ENCODE measurements around the gene PIGO. TPM values are rescaled to one million over a fixed set of nuclear protein-coding genes. Genes with fewer than 3 reads are reported as not detected.

PIGO gene
- 7.5 and 11.2 TPM in 2 replicates for total RNA-seq

GRCh38 chr9:35096035-35096849 is at the start of gene PIGO:
TSS of gene PIGO (minus strand) at chr9:35096591. CDS start at chr9:35095565, 1,026 bp downstream.

GRCh38 chr9:35115680-35116538 is 19.5 kb upstream of the PIGO start, which contains the start of gene ATOSB:
TSS of gene ATOSB (minus strand) at chr9:35115862. CDS start at chr9:35108274, 7,588 bp downstream.

GRCh38 chr9:35102769-35103659 is 6.6 kb upstream of the PIGO start, which contains the start of gene STOML2:
TSS of gene STOML2 (minus strand) at chr9:35103131. CDS start at chr9:35103094, 37 bp downstream.

GRCh38 chr9:35079426-35080341 is 16.7 kb downstream of the PIGO start, which contains the start of gene FANCG:
TSS of gene FANCG (minus strand) at chr9:35079942. CDS start at chr9:35079524, 418 bp downstream.

GRCh38 chr9:35072461-35073278 is 23.7 kb downstream of the PIGO start, which contains the start of gene VCP:
TSS of gene VCP (minus strand) at chr9:35072625. CDS start at chr9:35072353, 272 bp downstream.

Other genes with a start within 250 kb of the PIGO start
- not detected in 2 replicates for gene PHF24, start 138.3 kb downstream of the PIGO start, total RNA-seq
- 5.8 and 6.5 TPM in 2 replicates for gene DNAJB5, start 106.8 kb downstream of the PIGO start, total RNA-seq
- 510 and 517 TPM in 2 replicates for gene VCP, start 24.0 kb downstream of the PIGO start, total RNA-seq
- gene FANCG, start 16.6 kb downstream of the PIGO start, total RNA-seq: 18.5 and 25.3 TPM in 2 replicates
- 296 and 332 TPM in 2 replicates for gene STOML2, start 6.5 kb upstream of the PIGO start, total RNA-seq
- gene ATOSB, start 19.3 kb upstream of the PIGO start, total RNA-seq: 8.8 and 24.4 TPM in 2 replicates
- 24.0 and 34.2 TPM in 2 replicates for gene UNC13B, start 65.4 kb upstream of the PIGO start, total RNA-seq

All from epithelial cell of umbilical artery (primary cell).